Progenitor cell of endocrine pancreas (in vitro differentiated cells): Measurements from ENCODE around the gene RPA1. TPM values are rescaled to one million over a fixed set of nuclear protein-coding genes. Genes with fewer than 3 reads are reported as not detected.
"Not testable (repeated sequence)": the region's sequence is repeated elsewhere in the genome, so short reads cannot be mapped to it uniquely, and the experiment has no call there.

Source experiments
- DNase-seq: peaks from one replicate; pipeline ENCODE4 v3.0.0; 2021; ENCODE audit warnings: low spot score; ENCODE audit not compliant: unreplicated experiment
- H3K27ac Mint-ChIP-seq: 2 replicates; pipeline ENCODE4 v1.8.0; 2021; ENCODE audit warnings: mild to moderate bottlenecking, moderate library complexity, mixed read lengths
- H3K27me3 Mint-ChIP-seq: 2 replicates; pipeline ENCODE4 v1.8.0; 2021; ENCODE audit warnings: mixed read lengths
- H3K36me3 Mint-ChIP-seq: 2 replicates; pipeline ENCODE4 v1.8.0; 2022; ENCODE audit warnings: mixed read lengths; ENCODE audit not compliant: insufficient read depth
- H3K4me1 Mint-ChIP-seq: 2 replicates; pipeline ENCODE4 v1.8.0; 2021; ENCODE audit warnings: low read depth, mixed read lengths
- H3K4me3 Mint-ChIP-seq: 2 replicates; pipeline ENCODE4 v1.8.0; 2021; ENCODE audit warnings: low read depth, mild to moderate bottlenecking, moderate library complexity, mixed read lengths
- H3K9me3 Mint-ChIP-seq: 2 replicates; pipeline ENCODE4 v1.8.0; 2021; ENCODE audit warnings: low read depth, mixed read lengths
- total RNA-seq: library from RNA; stranded (reverse); gene quantifications from 2 replicates; pipeline ENCODE4 v1.2.1, GENCODE V29; 2021
- TF ChIP-seq, protein P1 (sequence below): fragments of 200-600 bp; sonication (generic); IDR thresholded peaks from one replicate; pipeline ENCODE4 v1.5.0; 2021; ENCODE audit warnings: antibody characterized with exemption, mild to moderate bottlenecking; ENCODE audit not compliant: unreplicated experiment

Gene RPA1
- total RNA-seq, 1 donor from 2014 or later: 119 TPM

DNA sequence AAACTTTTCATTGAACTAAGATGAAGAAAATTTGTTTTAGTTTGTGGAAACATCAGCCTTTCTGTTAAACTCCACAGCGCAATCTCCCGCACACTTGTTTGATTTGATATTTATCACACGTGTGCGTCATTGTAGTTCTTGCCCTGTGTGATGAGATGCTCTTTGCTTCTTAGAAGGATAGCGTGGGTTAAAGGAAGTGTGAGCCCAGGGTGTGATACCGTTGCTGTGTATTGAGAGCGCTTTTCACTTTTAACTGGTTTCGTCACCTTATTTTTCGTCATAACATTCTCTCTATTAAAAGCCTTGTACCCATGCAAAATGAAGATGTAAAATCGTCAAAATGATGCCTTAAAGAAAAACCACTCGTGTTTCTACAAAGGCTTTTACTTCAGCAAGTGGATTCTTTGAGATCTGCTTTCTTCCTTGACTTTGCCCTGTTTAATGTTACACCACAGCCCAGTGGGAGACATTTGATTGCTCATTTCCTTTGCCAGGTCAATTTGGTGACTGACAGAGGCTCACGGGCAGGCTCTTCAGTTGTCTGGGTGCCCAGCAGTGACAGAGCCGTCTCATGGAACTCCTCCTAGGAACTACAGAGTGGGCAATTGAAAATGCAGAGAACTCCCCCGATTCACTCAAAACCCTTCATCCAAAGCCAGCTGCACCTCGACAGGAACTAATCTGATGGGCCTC, 61.1 kb downstream of the RPA1 start:
- Mint-ChIP-seq H3K36me3 (peaks cover 40% of the 10 kb centered on the region), H3K27me3 (no peaks in the 10 kb centered on the region), H3K27ac (no peak overlapping the region), H3K9me3 (peaks cover 2% of the 10 kb centered on the region), H3K4me3 (no peak overlapping the region), H3K4me1 (peaks cover 2% of the 10 kb centered on the region)
- TF ChIP-seq, protein P1, sequence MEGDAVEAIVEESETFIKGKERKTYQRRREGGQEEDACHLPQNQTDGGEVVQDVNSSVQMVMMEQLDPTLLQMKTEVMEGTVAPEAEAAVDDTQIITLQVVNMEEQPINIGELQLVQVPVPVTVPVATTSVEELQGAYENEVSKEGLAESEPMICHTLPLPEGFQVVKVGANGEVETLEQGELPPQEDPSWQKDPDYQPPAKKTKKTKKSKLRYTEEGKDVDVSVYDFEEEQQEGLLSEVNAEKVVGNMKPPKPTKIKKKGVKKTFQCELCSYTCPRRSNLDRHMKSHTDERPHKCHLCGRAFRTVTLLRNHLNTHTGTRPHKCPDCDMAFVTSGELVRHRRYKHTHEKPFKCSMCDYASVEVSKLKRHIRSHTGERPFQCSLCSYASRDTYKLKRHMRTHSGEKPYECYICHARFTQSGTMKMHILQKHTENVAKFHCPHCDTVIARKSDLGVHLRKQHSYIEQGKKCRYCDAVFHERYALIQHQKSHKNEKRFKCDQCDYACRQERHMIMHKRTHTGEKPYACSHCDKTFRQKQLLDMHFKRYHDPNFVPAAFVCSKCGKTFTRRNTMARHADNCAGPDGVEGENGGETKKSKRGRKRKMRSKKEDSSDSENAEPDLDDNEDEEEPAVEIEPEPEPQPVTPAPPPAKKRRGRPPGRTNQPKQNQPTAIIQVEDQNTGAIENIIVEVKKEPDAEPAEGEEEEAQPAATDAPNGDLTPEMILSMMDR: no peak
- DNase-seq: no peak

DNA sequence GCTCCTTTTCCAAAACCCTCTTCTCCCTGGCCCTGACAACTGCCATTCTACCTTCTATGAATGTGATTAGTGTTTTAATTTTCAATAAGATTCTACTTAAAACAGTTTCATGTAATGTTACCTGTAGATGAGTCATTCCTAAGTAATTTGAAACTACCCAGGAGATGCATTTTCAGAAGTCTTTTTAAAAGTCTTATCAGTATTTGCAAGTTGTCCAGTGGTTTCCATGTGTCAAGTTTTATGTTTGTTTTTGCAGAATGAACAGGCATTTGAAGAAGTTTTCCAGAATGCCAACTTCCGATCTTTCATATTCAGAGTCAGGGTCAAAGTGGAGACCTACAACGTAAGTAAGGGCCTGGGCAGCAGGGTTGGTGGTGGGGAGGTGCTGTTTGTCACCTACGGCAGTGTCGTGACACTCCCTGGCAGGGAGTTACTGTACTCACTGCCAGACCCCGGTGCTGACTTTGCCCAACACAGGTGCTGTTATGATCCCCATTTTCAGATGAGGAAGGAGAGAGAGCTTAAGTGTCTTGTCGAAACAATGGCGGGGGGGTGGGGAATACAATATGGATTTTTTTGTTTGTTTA, 65.0 kb downstream of the RPA1 start:
- H3K9me3 Mint-ChIP-seq: no peaks in the 10 kb centered on the region
- peaks cover 2% of the 10 kb centered on the region for H3K4me1 Mint-ChIP-seq
- no peak for DNase-seq
- TF ChIP-seq, protein P1: no peak
- H3K36me3 Mint-ChIP-seq: peaks cover 35% of the 10 kb centered on the region
- H3K27ac Mint-ChIP-seq: no peak overlapping the region
- no peak overlapping the region for H3K4me3 Mint-ChIP-seq
- H3K27me3 Mint-ChIP-seq: no peaks in the 10 kb centered on the region

DNA sequence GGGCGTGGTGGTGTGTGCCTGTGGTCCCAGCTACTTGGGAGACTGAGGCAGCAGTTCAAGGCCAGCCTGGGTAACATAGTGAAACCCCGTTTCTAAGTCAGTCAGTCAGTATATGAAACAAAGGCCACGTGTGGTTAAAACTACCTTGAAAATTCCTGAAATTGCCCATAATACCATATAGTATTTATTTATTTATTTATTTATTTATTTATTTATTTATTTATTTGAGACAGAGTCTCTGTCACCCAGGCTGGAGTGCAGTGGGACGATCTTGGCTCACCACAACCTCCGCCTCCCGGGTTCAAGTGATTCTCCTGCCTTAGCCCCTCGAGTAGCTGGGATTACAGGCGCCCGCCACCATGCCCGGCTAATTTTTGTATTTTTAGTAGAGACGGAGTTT, 65.7 kb downstream of the RPA1 start:
- not testable (repeated sequence) for H3K27me3 Mint-ChIP-seq, H3K4me1 Mint-ChIP-seq, H3K9me3 Mint-ChIP-seq, H3K4me3 Mint-ChIP-seq, H3K27ac Mint-ChIP-seq, DNase-seq
- H3K36me3 Mint-ChIP-seq: peaks cover 35% of the 10 kb centered on the region

DNA sequence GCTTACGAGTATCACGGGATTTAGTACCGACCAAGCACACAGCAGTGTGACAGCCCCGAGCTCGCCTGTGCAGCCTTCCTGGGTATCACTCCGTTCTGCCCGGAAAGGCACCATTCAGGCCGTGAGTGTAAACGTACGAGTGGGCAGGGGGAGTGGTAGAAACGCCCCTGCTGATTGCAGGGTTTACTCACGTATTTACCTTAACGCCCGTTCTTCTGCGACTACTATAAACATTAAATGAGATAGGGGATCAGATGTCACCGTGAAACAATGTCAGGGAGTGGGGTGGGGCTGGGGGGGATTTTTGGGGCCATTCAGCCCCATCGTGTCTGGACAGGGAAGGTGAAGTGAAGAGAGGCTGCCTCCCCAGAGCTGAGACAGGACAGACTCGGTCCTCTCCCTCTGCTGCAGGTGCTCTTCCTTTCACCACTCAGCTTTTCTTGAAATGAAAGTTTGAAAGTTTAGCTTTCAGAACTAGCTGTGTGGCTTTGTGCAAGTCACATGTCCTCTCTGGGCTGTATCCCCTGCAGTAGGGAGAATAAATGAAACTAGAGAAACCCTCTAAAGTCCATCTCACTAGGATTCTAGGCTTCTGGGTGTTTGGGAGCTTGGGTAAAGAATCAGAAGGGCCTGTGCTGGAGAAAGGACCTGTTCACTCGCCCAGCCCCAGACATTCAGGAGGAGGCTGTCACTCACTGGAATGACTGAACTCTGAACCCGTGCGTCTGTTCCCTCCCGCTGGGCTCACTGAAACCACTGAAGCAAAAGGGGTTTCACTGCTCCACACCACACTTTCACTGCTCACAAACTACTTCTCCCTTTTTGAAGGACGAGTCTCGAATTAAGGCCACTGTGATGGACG, 66.7 kb downstream of the RPA1 start:
- Mint-ChIP-seq H3K27me3 (no peaks in the 10 kb centered on the region), H3K4me3 (no peak overlapping the region), H3K27ac (no peak overlapping the region), H3K4me1 (peaks cover 2% of the 10 kb centered on the region), H3K9me3 (no peaks in the 10 kb centered on the region), H3K36me3 (peaks cover 30% of the 10 kb centered on the region)
- TF ChIP-seq, protein P1: no peak
- no peak for DNase-seq

DNA sequence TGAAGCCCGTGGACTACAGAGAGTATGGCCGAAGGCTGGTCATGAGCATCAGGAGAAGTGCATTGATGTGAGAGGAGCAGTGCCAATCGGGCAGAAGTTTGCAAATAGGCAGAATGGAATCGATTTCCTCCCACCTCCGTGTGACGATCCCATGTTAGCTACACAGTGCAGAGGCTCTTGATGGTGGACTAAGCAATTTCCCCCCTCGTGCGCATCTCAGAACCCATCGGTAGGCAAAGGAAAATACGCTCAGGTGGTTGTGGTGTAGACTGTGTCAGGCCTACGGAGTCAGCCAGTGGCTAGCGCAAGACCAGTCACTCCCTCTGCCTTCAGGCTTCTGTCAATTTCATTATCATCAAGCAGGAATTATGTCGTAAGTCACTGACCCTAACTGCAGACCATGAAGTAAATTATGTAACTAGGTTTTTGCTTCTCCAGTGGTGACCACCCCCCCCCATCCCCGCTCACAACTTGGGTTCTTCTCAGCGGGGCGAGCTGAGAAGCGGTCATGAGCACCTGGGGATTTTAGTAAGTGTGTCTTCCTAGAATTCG, 67.4 kb downstream of the RPA1 start:
- Mint-ChIP-seq H3K27ac (no peak overlapping the region), H3K9me3 (no peaks in the 10 kb centered on the region), H3K36me3 (peaks cover 28% of the 10 kb centered on the region), H3K4me3 (no peak overlapping the region), H3K4me1 (peaks cover 4% of the 10 kb centered on the region), H3K27me3 (no peaks in the 10 kb centered on the region)
- TF ChIP-seq, protein P1: no peak
- DNase-seq: no peak
